Ovary (tissue), 3 donors: Measurements from ENCODE around the gene DNASE1.

Experiments
- CTCF ChIP-seq, 3 donors: fragments of 450-650 bp in 2 of 3; fragments of 200-600 bp in 1 of 3; IDR thresholded peaks; one replicate each; pipeline versions ENCODE4 v1.5.1 to v1.8.0; 2016 to 2022; ENCODE audit warnings: antibody characterized with exemption in 3 of 3, mild to moderate bottlenecking in 1 of 3
- EP300 ChIP-seq: sonication (generic); formaldehyde crosslinking; IDR thresholded peaks from one replicate; pipeline ENCODE4 v1.6.1; 2017; ENCODE audit warnings: antibody characterized with exemption
- donor health status: DM: no; HTN: no; CAD: no.

- TF ChIP-seq CTCF (IDR thresholded peaks at IDR 0.05) (no peak), EP300 (no peak)
Observed at GRCh38 chr16:3646348-3646920, 8.1 kb upstream of the DNASE1 start.
